HEK293T (cell line): Measurements from ENCODE around the gene DVL1.

ENCODE experiments used
- CTCF ChIA-PET: fragments of 350-600 bp; formaldehyde crosslinking; extraction: SDS; loops from one replicate; lab custom pipeline; 2021; ENCODE audit warnings: antibody characterized with exemption, inconsistent platforms; lab: Yijun Ruan, JAX
- POLR2A ChIA-PET: fragments of 350-600 bp; formaldehyde crosslinking; extraction: SDS; loops from one replicate; lab custom pipeline; 2020; ENCODE audit warnings: antibody characterized with exemption, inconsistent platforms; lab: Yijun Ruan, JAX
- DNase-seq: peaks from one replicate; pipeline ENCODE4 v3.0.0; 2012; ENCODE audit warnings: mixed read lengths; ENCODE audit errors: extremely low spot score
- ARNT ChIP-seq: fragments of 450-650 bp; IDR thresholded peaks from 2 replicates; pipeline ENCODE4 v1.6.1; 2017; ENCODE audit warnings: mild to moderate bottlenecking
- BHLHE40 ChIP-seq: fragments of 450-650 bp; IDR thresholded peaks from 2 replicates; pipeline ENCODE4 v1.6.1; 2016; ENCODE audit warnings: mild to moderate bottlenecking, moderate library complexity, borderline replicate concordance
- CTBP1 ChIP-seq: fragments of 450-650 bp; IDR thresholded peaks from 2 replicates; pipeline ENCODE4 v1.6.1; 2016; ENCODE audit warnings: borderline replicate concordance
- ELF4 ChIP-seq: fragments of 450-650 bp; IDR thresholded peaks from 2 replicates; pipeline ENCODE4 v1.6.1; 2017; ENCODE audit warnings: antibody characterized with exemption
- FOXA1 ChIP-seq: fragments of 450-650 bp; IDR thresholded peaks from 2 replicates; pipeline ENCODE4 v1.6.1; 2016; ENCODE audit warnings: mild to moderate bottlenecking
- FOXK2 ChIP-seq: fragments of 450-650 bp; IDR thresholded peaks from 2 replicates; pipeline ENCODE4 v1.6.1; 2016; ENCODE audit warnings: mild to moderate bottlenecking
- FOXM1 ChIP-seq: fragments of 450-650 bp; IDR thresholded peaks from 2 replicates; pipeline ENCODE4 v1.6.1; 2017; ENCODE audit warnings: mild to moderate bottlenecking, borderline replicate concordance
- HDGF ChIP-seq: fragments of 450-650 bp; IDR thresholded peaks from 2 replicates; pipeline ENCODE4 v1.6.1; 2017; ENCODE audit warnings: antibody characterized with exemption, borderline replicate concordance
- L3MBTL2 ChIP-seq: fragments of 450-650 bp; conservative IDR thresholded peaks from 2 replicates; pipeline ENCODE4 v1.6.1; 2016; ENCODE audit warnings: mild to moderate bottlenecking
- LEF1 ChIP-seq: fragments of 450-650 bp; IDR thresholded peaks from 2 replicates; pipeline ENCODE4 v1.6.1; 2017; ENCODE audit warnings: mild to moderate bottlenecking, borderline replicate concordance
- NFRKB ChIP-seq: fragments of 450-650 bp; IDR thresholded peaks from 2 replicates; pipeline ENCODE4 v1.6.1; 2016; ENCODE audit warnings: mild to moderate bottlenecking, moderate library complexity
- SP1 ChIP-seq: fragments of 450-650 bp; IDR thresholded peaks from 2 replicates; pipeline ENCODE4 v1.6.1; 2017
- SUZ12 ChIP-seq: fragments of 450-650 bp; IDR thresholded peaks from 2 replicates; pipeline ENCODE4 v1.6.1; 2016; ENCODE audit warnings: mild to moderate bottlenecking
- TARDBP ChIP-seq: fragments of 450-650 bp; IDR thresholded peaks from 2 replicates; pipeline ENCODE4 v1.6.1; 2016
- ZNF384 ChIP-seq: fragments of 450-650 bp; IDR thresholded peaks from 2 replicates; pipeline ENCODE4 v1.6.1; 2016
- TF ChIP-seq, protein P1 (sequence below): fragments of 450-650 bp; IDR thresholded peaks from 2 replicates; pipeline ENCODE4 v1.6.1; 2016

The DVL1 gene

DNA sequence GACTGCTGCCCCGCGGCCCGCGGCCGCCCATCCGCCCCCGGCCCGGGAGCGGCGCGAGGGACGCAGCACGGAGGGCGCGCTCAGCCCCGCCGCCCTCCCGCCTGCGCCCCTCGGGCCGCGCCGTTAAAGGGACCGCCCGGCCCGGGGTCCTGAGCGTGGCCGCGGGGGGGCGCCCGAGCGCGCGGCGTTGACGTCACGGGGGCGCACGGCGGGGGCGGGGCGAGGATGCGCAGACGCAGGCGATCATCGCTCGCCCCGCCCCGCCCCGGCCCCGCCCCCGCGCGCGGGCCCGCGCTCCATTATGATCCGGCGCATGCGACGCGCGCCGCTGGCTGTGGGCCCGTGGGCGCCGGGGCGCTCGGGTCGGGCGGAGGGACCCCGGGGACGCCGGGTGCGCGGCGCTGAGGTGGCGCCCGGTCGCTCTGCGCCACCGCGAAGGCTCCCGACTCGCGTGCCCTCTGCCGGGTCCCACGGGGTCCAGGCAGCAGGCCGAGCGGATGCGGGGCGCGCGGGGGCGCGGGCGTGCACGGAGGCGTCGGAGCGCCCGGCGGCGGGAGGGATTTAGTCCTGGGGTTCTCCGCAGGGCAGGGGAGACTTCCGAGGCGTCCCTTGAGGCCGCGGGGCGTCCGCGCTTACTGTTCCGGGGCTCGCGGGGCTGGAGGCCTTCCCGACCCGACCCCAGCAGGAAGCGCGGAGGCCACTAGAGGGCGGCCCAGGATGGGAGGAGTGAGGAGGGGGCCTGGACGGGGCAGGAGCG is at the start of gene DVL1:
Gene DVL1, minus strand, starts transcription at position 163 of the 757 bp plus-strand sequence. CDS start 353 bp downstream, outside the sequence.
- CTCF ChIA-PET, result no interaction called here
- TF ChIP-seq NFRKB (no peak), FOXM1 (no peak), ZNF384 (no peak), CTBP1 (no peak), FOXA1 (no peak), HDGF (no peak), L3MBTL2 (no peak), SP1 (no peak), LEF1 (no peak), BHLHE40 (no peak), SUZ12 (no peak), FOXK2 (no peak), ARNT (no peak), TARDBP (no peak), ELF4 (no peak)
- TF ChIP-seq, protein P1, sequence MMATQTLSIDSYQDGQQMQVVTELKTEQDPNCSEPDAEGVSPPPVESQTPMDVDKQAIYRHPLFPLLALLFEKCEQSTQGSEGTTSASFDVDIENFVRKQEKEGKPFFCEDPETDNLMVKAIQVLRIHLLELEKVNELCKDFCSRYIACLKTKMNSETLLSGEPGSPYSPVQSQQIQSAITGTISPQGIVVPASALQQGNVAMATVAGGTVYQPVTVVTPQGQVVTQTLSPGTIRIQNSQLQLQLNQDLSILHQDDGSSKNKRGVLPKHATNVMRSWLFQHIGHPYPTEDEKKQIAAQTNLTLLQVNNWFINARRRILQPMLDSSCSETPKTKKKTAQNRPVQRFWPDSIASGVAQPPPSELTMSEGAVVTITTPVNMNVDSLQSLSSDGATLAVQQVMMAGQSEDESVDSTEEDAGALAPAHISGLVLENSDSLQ, result no peak
- POLR2A ChIA-PET, result interaction anchor here (1.4 kb wide), 1 partner anchor 51 kb away, joined by 3 read pairs; no protein-coding TSS in a partner anchor
- DNase-seq, result peak; percentile 88

DNA sequence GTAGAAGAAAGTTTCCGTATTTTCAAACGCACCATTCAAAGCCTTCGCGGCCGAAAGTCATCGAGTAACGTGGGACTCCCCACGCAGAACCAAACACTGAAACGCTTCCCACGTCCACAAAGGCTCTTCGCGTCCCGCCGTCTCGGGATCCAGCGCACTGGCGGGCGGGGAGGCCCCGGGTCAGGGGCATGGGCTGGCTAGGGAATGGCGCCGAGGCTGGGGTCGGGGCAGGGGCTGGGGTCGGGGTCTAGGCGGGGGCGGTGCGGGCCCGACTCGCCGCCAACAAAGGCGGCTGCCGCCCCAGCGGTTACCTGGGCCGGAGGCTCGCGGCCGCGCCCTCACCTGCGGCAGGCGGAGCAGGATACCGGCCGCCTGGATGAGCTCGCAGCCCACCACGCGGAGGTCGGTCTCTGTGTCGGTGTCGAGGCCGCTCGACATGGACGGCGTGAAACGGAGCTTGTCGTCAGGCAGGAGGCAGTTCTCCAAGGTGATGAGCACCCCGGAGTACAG is 49.5 kb upstream of the DVL1 start:
- ChIA-PET POLR2A (interaction anchor here (0.7 to 2.7 kb wide), 14 partner anchors 8 to 94 kb away, joined by 3 to 54 read pairs (median 5); partner anchors contain the start of genes AURKAIP1 and VWA1), CTCF (interaction anchor here (0.6 to 1.2 kb wide), 6 partner anchors 23 to 647 kb away, joined by 3 read pairs; partner anchors contain the start of gene AURKAIP1)
- TF ChIP-seq LEF1, result no peak
- TF ChIP-seq ARNT, result no peak
- TF ChIP-seq SUZ12, result no peak
- TF ChIP-seq L3MBTL2, result no peak
- no peak for TF ChIP-seq CTBP1
- no peak for TF ChIP-seq NFRKB
- TF ChIP-seq, protein P1, result no peak
- TF ChIP-seq ZNF384, result no peak
- TF ChIP-seq SP1, result no peak
- no peak for TF ChIP-seq FOXM1
- no peak for TF ChIP-seq ELF4
- TF ChIP-seq TARDBP, result no peak
- TF ChIP-seq BHLHE40, result no peak
- DNase-seq, result no peak

DNA sequence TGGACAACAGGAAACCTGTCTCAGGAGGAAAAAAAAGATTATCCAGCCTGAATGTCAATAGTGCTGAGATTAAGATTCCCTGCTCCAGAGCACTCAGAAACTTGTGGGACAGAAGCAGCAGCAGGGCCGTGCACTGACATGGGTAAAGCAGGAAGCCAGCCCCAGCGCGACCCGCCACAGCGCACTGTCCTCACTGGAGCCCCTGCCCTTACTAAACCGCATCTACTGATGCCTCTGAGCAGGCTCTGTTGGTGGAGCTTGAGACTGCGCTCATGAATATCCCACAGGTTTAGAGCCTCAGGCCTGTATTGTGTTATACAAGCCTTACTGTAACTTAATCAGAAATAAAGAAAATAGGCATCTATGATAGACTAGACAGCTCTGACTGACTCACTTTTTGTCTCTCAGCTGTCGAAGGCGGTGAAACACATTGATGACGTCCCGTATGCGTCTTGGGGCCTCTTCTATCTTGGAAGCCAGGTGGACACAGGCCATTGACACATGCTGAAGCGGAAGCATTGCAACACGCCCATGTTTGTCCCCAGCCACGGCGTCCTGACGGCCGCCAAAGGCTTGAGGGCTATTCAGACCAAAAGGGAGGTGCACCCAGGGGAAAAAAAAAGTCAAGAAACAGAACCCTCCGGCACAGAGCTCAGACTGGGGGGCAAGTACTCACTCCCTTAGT is 48.8 kb upstream of the DVL1 start:
- no peak for TF ChIP-seq FOXA1
- TF ChIP-seq NFRKB, result no peak
- TF ChIP-seq BHLHE40, result no peak
- TF ChIP-seq SUZ12, result no peak
- TF ChIP-seq CTBP1, result no peak
- no peak for TF ChIP-seq ARNT
- TF ChIP-seq SP1, result no peak
- no peak for TF ChIP-seq FOXM1
- TF ChIP-seq LEF1, result no peak
- TF ChIP-seq TARDBP, result no peak
- TF ChIP-seq HDGF, result no peak
- no peak for TF ChIP-seq L3MBTL2
- TF ChIP-seq ZNF384, result no peak
- no peak for TF ChIP-seq ELF4
- POLR2A ChIA-PET, result interaction anchor here (1.5 to 2.7 kb wide), 3 partner anchors 10 to 39 kb away, joined by 9 to 54 read pairs (median 12); partner anchors contain the start of gene AURKAIP1
- CTCF ChIA-PET, result interaction anchor here (0.6 to 1.2 kb wide), 2 partner anchors 23 to 648 kb away, joined by 3 read pairs; partner anchors contain the start of gene AURKAIP1
- DNase-seq, result no peak

DNA sequence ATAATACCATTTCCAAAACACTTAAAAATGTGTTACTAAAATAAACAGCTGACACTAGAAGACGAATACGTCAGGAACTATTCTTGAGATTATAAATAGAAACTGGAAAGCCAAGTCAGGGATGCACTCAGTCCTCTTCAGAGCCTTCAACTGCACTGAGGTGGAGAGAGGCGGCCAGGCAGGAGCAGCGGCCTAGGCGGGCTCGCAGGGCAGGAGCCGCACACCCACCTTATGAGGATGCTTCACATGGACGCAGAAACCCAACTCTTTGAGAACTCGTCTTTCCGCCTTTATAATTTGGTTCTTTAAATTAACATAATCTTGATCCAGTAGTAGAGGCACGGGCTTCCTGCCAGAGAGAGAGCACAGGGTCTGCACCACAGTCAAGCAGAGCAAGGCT is 45.9 kb upstream of the DVL1 start:
- no peak for DNase-seq
- POLR2A ChIA-PET, result no interaction called here
- no peak for TF ChIP-seq FOXA1
- TF ChIP-seq L3MBTL2, result no peak
- TF ChIP-seq, protein P1, result no peak
- TF ChIP-seq FOXK2, result no peak
- TF ChIP-seq BHLHE40, result no peak
- TF ChIP-seq TARDBP, result no peak
- TF ChIP-seq CTBP1, result no peak
- TF ChIP-seq SP1, result no peak
- TF ChIP-seq FOXM1, result no peak
- TF ChIP-seq ZNF384, result no peak
- TF ChIP-seq HDGF, result no peak
- no peak for TF ChIP-seq ARNT
- no peak for TF ChIP-seq LEF1
- TF ChIP-seq ELF4, result no peak
- no peak for TF ChIP-seq SUZ12
- TF ChIP-seq NFRKB, result no peak
- CTCF ChIA-PET, result no interaction called here

DNA sequence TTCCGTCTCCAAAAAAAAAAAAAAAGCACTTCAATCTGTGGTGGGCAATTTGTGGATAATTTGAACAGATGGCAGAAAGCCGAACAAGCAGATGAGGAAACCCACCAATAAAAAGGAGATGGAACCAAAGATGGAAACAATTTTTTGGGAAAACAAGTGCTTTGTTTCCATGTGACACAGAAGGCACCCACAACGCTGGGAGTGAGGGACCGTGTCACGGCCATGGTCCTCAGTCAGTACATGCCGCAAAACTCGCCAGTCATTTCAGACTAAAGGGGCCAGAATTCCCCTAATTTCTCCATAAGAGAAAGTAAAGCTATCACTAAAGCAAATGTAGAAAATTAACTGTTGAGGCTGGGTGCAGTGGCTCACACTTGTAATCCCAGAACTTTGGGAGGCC is 44.9 kb upstream of the DVL1 start:
- CTCF ChIA-PET, result no interaction called here
- POLR2A ChIA-PET, result no interaction called here
- no peak for DNase-seq
- TF ChIP-seq CTBP1 (no peak), SUZ12 (no peak), LEF1 (no peak), L3MBTL2 (no peak), ZNF384 (no peak), TARDBP (no peak), NFRKB (no peak), ARNT (no peak), ELF4 (no peak), FOXA1 (no peak), SP1 (no peak), FOXM1 (no peak), HDGF (no peak), FOXK2 (no peak)
- TF ChIP-seq, protein P1, result no peak
